Pulmonary artery endothelial cell (primary cell): ENCODE measurements around the gene APOBEC3F. TPM values are rescaled to one million over a fixed set of nuclear protein-coding genes. Genes with fewer than 3 reads are reported as not detected.
"Not testable (repeated sequence)": the region's sequence is repeated elsewhere in the genome, so short reads cannot be mapped to it uniquely, and the experiment has no call there.

ENCODE experiments used
- DNase-seq: peaks from one replicate; pipeline ENCODE4 v3.0.0-alpha.2; 2011; ENCODE audit warnings: low read depth, low spot score
- total RNA-seq: library from RNA; depleted of rRNA; stranded (reverse); fragments of >200 nt; gene quantifications from 2 replicates; pipeline ENCODE4 v1.2.3, GENCODE V29; 2014

APOBEC3F gene
- total RNA-seq, 1 donor from 2014 or later, result 5.1 TPM

DNA sequence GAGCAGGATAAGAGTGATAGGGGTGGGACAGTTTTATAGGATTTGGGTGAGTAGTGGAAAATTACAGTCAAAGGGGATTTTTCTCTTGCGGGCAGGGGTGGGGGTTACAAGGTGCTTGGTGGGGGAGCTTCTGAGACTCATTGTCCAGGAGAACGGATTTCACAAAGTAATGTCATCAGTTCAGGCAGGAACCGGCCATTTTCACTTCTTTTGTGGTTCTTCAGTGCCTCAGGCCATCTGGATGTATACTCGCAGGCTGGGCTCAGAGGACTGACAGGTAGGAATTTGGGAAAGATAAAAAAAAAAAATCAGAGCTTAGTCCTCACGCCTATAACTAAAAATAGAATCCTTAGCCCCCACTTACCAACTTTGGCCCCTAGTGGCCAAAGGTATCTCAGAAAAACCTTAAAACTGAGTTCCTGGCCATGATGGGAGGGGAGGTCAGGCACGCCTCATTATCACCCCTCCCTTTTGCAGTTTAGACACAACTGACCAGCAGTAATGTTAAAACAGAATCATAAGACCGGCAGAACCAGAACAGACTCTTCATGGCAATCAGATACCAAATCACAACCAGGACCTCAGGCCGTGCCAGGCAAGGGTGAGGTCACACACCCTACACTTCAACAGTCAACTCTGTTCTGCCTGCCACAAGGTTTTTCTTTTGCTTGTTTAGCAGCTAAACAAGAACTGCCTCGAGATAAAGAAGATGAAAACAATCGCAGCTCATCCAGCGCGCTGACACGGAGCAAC lies 27.5 kb downstream of the APOBEC3F start:
- DNase-seq, result no peak

DNA sequence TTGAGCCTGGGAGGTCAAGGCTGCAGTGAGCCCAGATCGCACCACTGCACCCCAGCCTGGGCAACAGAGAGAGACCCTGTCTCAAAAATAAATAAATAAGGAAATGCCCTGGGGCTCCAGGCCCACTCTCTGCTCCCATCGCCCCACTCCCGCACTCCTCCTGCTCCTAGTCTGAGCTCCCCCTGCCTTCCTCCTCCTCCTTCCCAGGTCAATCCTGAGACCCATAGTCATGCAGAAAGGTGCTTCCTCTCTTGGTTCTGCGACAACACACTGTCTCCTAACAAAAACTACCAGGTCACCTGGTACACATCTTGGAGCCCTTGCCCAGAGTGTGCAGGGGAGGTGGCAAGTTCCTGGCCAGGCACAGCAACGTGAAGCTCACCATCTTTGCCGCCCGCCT lies 29.5 kb downstream of the APOBEC3F start:
- no peak for DNase-seq

DNA sequence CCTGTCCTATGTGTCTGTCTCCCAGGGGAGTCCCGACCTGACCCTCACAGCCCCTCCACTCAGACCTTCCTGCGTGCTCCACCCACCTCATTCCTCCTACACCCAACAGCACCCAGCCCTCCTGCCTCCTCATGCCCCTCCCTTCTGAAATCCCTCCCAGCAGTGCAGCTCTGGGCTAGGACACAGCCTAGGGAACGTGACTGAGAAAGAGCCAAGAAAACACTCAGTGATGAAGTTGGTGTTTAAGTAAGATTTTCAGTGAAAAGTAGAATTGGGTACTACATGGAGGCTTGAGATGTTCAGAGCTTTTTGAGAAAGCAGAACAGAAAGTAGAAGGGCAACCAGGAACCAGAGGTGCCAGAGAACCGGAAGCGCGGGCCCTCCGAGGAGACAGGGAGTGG lies 31.9 kb downstream of the APOBEC3F start:
- not testable (repeated sequence) for DNase-seq

GRCh38 chr22:39073981-39074380 lies 33.3 kb downstream of the APOBEC3F start:
- DNase-seq, result no peak

DNA sequence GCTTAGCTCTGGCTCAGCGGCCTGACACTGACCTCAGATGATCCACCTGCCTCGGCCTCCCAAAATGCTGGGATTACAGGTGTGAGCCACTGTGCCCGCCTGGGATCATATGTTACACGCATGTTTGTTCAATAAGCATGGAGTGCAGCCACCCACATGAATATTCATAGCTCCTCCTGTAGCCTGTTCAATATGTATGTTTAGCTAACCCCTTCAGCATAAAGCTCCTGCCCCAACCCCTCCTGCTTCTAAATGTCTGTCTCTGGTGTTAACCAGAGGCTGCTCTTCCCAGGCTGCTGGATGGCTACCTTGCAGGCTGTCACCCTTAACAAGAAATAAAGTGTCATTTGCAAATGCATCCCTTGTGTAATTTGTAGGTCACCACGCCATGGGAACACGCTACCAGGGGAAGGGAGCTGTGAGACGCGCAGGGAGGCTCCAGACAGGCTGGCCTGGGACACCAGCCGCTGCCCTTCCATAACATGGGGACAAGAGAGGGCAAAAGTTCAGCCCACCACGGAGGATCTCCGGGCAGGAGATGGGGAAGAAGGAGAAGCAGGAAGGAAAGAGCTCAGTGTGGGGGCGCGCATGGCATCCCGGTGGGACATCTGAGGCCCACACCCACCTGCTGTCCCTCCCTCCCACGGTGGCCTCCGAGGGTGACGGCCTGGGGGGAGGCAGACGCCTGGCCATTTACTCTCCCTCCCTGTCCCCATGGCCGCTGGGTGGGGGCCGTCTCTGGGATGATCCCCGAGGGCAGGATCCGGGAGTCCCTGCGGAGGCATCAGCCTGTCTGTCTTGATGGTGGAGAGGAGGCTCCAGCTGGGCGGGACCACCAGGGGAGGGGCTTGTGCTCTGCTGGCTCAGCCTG lies 35.7 kb downstream of the APOBEC3F start:
- DNase-seq, result not testable (repeated sequence)

DNA sequence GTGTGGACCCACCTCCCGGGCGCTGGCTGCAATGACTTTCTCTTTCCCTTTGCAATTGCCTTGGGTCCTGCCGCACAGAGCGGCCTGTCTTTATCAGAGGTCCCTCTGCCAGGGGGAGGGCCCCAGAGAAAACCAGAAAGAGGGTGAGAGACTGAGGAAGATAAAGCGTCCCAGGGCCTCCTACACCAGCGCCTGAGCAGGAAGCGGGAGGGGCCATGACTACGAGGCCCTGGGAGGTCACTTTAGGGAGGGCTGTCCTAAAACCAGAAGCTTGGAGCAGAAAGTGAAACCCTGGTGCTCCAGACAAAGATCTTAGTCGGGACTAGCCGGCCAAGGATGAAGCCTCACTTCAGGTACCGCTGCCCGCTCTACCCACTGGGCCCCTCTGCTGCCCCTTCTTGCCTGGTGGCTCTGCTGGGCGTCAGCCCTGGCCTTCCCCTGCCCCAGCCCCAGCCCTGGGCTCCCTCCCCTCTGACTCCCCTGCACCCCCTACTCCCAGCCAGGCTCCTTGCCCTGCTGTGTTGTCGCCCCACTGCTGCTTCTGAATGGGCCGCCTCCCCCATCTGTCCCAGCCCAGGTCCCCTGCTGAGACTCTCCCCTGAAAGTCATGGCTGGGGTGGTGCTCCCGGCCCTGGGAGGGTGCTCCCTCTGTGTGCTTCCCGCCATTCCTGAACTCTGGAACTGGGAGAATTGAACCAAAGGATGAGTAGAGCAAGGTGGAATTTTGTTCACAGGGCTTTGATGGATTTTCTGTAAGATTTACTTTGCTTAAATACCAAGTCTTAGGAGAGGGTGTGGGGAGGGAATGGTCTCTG lies 36.6 kb downstream of the APOBEC3F start, which contains the start of gene APOBEC3G:
Gene APOBEC3G, plus strand, starts transcription at position 250 of the 815 bp plus-strand sequence. Its CDS starts 87 bp downstream, at position 337.
- not testable (repeated sequence) for DNase-seq

DNA sequence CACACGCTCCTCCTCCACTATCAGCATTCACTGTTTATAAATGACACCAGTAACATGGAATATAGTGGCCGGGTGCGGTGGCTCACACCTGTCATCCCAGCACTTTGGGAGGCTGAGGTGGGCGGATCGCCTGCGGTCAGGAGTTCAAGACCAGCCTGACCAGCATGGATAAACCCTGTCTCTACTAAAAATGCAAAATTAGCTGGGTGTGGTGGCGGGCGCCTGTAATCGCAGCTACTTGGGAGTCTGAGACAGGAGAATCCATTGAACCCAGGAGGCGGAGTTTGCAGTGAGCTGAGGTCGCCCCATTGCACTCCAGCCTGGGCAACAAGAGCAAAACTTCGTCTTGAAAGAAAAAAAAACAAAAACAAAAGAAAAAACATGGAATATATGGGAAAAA lies 37.2 kb downstream of the APOBEC3F start:
- not testable (repeated sequence) for DNase-seq

DNA sequence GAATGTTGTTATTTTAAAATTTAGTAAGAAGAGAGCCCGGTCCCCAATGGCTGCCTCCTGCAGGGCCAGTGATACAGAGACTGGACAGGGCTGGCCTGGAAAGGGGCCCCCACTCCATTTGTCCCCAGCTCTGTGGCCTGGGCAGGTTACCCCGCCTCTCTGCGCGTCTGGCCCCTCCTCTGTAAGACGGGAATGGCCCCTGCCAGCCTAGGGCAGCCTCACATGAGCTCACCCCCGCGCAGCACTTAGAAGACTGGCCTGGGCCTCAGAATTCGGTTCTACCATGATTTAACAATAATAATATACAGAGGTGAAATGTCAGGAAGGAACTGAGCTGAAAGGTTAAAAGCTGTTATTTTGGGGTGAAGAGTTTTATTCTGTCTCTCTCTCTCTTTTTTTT lies 37.7 kb downstream of the APOBEC3F start:
- no peak for DNase-seq

DNA sequence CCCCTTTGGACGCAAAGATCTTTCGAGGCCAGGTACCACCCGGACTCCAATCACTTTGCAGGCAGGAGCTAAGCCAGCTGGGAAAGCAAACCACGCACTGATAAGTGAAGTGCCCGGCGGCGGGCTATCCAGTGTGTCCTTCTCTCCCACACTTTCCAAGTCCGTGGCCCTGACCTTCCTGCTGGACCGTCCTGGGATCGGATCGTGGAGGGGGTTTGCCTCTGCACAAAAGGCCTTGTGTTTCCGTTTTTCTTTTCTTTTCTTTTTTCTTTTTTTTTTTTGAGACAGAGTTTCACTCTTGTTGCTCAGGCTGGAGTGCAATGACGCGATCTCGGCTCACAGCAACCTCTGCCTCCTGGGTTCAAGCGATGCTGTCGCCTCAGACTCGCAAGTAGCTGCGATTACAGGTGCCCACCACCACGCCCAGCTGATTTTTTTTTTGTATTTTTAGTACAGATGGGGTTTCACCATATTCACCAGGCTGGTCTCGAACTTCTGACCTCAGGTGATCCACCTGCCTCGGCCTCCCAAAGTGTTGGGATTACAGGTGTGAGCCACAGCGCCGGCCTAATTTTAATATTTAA lies 38.5 kb downstream of the APOBEC3F start:
- not testable (repeated sequence) for DNase-seq

GRCh38 chr22:39080052-39080762 lies 39.5 kb downstream of the APOBEC3F start:
- DNase-seq, result no peak

- DNase-seq, result no peak
Measured at GRCh38 chr22:39081016-39081415, 40.4 kb downstream of the APOBEC3F start.

- no peak for DNase-seq
Measured at GRCh38 chr22:39081598-39081997, 40.9 kb downstream of the APOBEC3F start.

GRCh38 chr22:39083212-39084165 lies 42.8 kb downstream of the APOBEC3F start:
- DNase-seq, result no peak

DNA sequence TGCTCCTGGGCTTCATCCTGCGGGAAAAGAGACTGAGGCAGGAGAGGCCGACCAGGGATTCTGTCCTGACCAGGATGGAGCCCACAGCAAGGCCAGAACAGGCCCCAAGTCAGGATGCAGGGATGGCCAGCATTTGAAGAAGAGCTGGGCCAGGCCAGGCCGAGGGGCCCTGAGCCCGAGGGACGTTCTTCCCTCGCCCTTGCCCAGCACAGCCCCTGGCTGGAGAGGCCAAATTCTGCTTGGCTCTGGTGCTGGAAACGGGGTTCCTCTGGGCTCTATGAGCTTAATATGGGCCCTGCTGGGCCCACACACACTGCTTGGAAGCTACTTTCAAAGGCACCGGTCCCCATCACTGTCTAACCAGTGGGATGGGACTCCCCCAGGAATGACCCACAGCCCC lies 44.0 kb downstream of the APOBEC3F start:
- no peak for DNase-seq

DNA sequence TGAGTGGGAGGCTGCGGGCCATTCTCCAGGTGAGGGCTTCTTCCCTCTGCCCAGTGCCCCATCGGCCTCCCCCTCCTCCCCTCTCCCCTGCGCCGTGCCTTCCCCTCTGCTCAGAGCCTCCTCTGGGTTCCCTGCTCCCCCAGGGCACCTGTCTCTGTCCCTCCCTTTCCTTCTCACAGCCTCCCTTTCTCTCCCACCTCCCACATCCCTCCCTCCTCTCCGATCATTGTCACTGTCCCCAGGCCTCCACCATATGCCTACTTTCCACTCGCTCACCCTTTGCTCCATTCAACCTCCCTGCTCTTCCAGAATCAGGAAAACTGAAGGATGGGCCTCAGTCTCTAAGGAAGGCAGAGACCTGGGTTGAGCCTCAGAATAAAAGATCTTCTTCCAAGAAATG lies 46.4 kb downstream of the APOBEC3F start:
- no peak for DNase-seq

- DNase-seq, result no peak
Measured at GRCh38 chr22:39087881-39088684, 47.4 kb downstream of the APOBEC3F start.

DNA sequence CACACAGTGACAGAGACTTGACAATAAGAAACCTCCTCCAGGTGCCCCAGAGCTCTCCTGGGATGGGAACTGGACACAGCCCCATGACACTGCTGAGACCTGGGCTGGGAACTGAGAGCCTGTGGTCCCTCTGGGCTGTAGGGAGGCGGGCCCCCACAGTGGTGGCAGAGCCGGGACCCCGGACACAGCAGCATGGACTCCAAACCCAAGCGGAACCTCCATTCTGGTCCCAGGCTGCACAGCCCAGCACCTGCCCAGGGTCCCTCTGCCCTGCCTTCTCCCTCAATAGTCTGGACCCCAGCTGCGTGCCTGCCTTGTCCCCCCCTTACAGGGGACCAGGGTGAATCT lies 48.0 kb downstream of the APOBEC3F start:
- DNase-seq, result no peak

GRCh38 chr22:39089928-39090327 lies 49.3 kb downstream of the APOBEC3F start:
- DNase-seq, result no peak
